HepG2 (cell line): Measurements from ENCODE around the gene CLEC16A. TPM values are rescaled to one million over a fixed set of nuclear protein-coding genes. Genes with fewer than 3 reads are reported as not detected.

Experiments
- BORCS8-MEF2B ChIP-seq: sonication (generic); formaldehyde crosslinking; IDR thresholded peaks from 2 replicates; pipeline ENCODE4 v1.8.0; 2022; ENCODE audit warnings: mild to moderate bottlenecking, missing genetic modification reagents
- CSRNP2 ChIP-seq: sonication (generic); formaldehyde crosslinking; conservative IDR thresholded peaks from 2 replicates; pipeline ENCODE4 v1.8.0; 2022; ENCODE audit warnings: low read depth, missing genetic modification reagents
- E2F1 ChIP-seq: sonication (generic); formaldehyde crosslinking; IDR thresholded peaks from 2 replicates; pipeline ENCODE4 v1.5.0; 2020; ENCODE audit warnings: missing genetic modification reagents
- ERF ChIP-seq: IDR thresholded peaks from 2 replicates; pipeline ENCODE4 v1.6.1; 2018; ENCODE audit warnings: missing biosample characterization, missing genetic modification reagents
- GMEB2 ChIP-seq: IDR thresholded peaks from 2 replicates; pipeline ENCODE4 v1.6.1; 2016; ENCODE audit warnings: missing biosample characterization, missing genetic modification reagents, low read depth
- ISL2 ChIP-seq: sonication (generic); formaldehyde crosslinking; IDR thresholded peaks from 2 replicates; pipeline ENCODE4 v1.5.0; 2020; ENCODE audit warnings: missing genetic modification reagents
- KDM6A ChIP-seq: IDR thresholded peaks from 2 replicates; pipeline ENCODE4 v1.6.1; 2016; ENCODE audit warnings: low read depth
- LBX2 ChIP-seq: sonication (generic); formaldehyde crosslinking; IDR thresholded peaks from 2 replicates; pipeline ENCODE4 v1.5.0; 2020; ENCODE audit warnings: missing genetic modification reagents, mild to moderate bottlenecking, borderline replicate concordance
- RFXAP ChIP-seq: sonication (generic); formaldehyde crosslinking; IDR thresholded peaks from 2 replicates; pipeline ENCODE4 v1.4.0; 2020; ENCODE audit warnings: missing genetic modification reagents, borderline replicate concordance
- SOX5 ChIP-seq: IDR thresholded peaks from 2 replicates; pipeline ENCODE4 v1.6.1; 2016; ENCODE audit warnings: borderline replicate concordance
- ZBTB38 ChIP-seq: sonication (generic); formaldehyde crosslinking; IDR thresholded peaks from 2 replicates; pipeline ENCODE4 v1.5.1; 2020; ENCODE audit warnings: mild to moderate bottlenecking, missing genetic modification reagents
- ZKSCAN5 ChIP-seq: sonication (generic); formaldehyde crosslinking; IDR thresholded peaks from 2 replicates; pipeline ENCODE4 v1.5.1; 2020; ENCODE audit warnings: mild to moderate bottlenecking, missing genetic modification reagents
- ZNF180 ChIP-seq: sonication (generic); formaldehyde crosslinking; IDR thresholded peaks from 2 replicates; pipeline ENCODE4 v1.4.0; 2020; ENCODE audit warnings: low read depth, missing genetic modification reagents, borderline replicate concordance
- ZNF354B ChIP-seq: sonication (generic); formaldehyde crosslinking; IDR thresholded peaks from 2 replicates; pipeline ENCODE4 v1.8.0; 2022; ENCODE audit warnings: mild to moderate bottlenecking, missing genetic modification reagents
- ZNF501 ChIP-seq: sonication (generic); formaldehyde crosslinking; IDR thresholded peaks from 2 replicates; pipeline ENCODE4 v1.5.1; 2020; ENCODE audit warnings: mild to moderate bottlenecking, moderate library complexity, missing genetic modification reagents
- ZNF503 ChIP-seq: sonication (generic); formaldehyde crosslinking; IDR thresholded peaks from 2 replicates; pipeline ENCODE4 v1.4.0; 2020; ENCODE audit warnings: missing genetic modification reagents
- ZNF562 ChIP-seq: sonication (generic); formaldehyde crosslinking; IDR thresholded peaks from 2 replicates; pipeline ENCODE4 v1.8.0; 2022; ENCODE audit warnings: missing genetic modification reagents, borderline replicate concordance
- ZNF605 ChIP-seq: sonication (generic); formaldehyde crosslinking; IDR thresholded peaks from 2 replicates; pipeline ENCODE4 v1.8.0; 2022; ENCODE audit warnings: mild to moderate bottlenecking, missing genetic modification reagents
- ZNF749 ChIP-seq: sonication (generic); formaldehyde crosslinking; IDR thresholded peaks from 2 replicates; pipeline ENCODE4 v1.8.0; 2022; ENCODE audit warnings: mild to moderate bottlenecking, missing genetic modification reagents, moderate library complexity, borderline replicate concordance
- polyA plus RNA-seq, 8 experiments: library from polyadenylated mRNA; depleted of rRNA in 3 of 8; stranded (reverse) in 7 of 8; unstranded in 1 of 8; fragments of >200 nt; fragmentation: Illumina TruSeq in 4 of 8; extraction: Trizol in 4 of 8; gene quantifications; 2 replicates each; pipeline versions ENCODE4 v1.2.1 to v1.2.3, GENCODE V29; 2011 to 2016; ENCODE audit warnings: low read depth in 4 of 8, missing spikeins in 1 of 8, mixed read lengths in 1 of 8; ENCODE audit not compliant: insufficient read depth in 1 of 8
- total RNA-seq, 5 experiments: library from RNA; depleted of rRNA; stranded (reverse); fragments of >200 nt; fragmentation: Illumina TruSeq; extraction: Trizol; gene quantifications; 2 replicates each; pipeline ENCODE4 v1.2.3, GENCODE V29; 2016; ENCODE audit warnings: low read depth in 1 of 5
- TF ChIP-seq, protein P1 (sequence below): sonication (generic); IDR thresholded peaks from 2 replicates; pipeline ENCODE4 v1.6.1; 2016; ENCODE audit warnings: low read depth, borderline replicate concordance
- TF ChIP-seq, protein P2 (sequence below): sonication (generic); formaldehyde crosslinking; IDR thresholded peaks from 2 replicates; pipeline ENCODE4 v1.9.0; 2021; ENCODE audit warnings: missing genetic modification reagents, borderline replicate concordance

The CLEC16A gene
- total and polyA plus RNA-seq, 2 of the 13 experiments (the other 11 are each of a cell fraction or from before 2014, with no cell fraction given): 8.5 to 10.3 TPM

DNA sequence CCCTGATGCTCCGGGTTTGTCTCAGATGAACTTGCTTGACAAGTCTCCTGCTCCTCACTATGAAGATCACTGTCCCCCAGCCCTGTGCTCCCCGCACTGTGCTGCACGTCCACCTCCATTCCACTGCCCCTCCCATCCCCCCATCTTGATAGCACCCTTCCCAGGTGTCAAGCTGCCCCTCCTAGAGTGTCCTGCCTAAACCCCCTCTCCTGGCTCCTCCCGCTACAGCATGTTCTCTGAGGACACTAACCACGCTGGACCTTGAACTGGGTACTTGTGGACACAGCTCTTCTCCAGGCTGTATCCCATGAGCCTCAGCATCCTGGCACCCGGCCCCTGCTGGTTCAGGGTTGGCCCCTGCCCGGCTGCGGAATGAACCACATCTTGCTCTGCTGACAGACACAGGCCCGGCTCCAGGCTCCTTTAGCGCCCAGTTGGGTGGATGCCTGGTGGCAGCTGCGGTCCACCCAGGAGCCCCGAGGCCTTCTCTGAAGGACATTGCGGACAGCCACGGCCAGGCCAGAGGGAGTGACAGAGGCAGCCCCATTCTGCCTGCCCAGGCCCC lies 20.6 kb upstream of the CLEC16A start (continued):
- TF ChIP-seq, protein P1, sequence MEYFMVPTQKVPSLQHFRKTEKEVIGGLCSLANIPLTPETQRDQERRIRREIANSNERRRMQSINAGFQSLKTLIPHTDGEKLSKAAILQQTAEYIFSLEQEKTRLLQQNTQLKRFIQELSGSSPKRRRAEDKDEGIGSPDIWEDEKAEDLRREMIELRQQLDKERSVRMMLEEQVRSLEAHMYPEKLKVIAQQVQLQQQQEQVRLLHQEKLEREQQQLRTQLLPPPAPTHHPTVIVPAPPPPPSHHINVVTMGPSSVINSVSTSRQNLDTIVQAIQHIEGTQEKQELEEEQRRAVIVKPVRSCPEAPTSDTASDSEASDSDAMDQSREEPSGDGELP: peak; percentile 80; the same call in 1 of the 2 replicates
- TF ChIP-seq ZNF501 (CRISPR knock-in tag) (peak; percentile 82; the same call in 1 of the 2 replicates), CSRNP2 (CRISPR knock-in tag) (no peak), KDM6A (peak; percentile 79), ISL2 (CRISPR knock-in tag) (no peak), ZKSCAN5 (CRISPR knock-in tag) (no peak), BORCS8-MEF2B (CRISPR knock-in tag) (peak; percentile 67), ZNF605 (CRISPR knock-in tag) (peak; percentile 33; the same call in 1 of the 2 replicates), E2F1 (CRISPR knock-in tag) (no peak), ZNF562 (CRISPR knock-in tag) (no peak), ZNF749 (CRISPR knock-in tag) (no peak), ZNF503 (CRISPR knock-in tag) (no peak), LBX2 (CRISPR knock-in tag) (no peak), ZNF180 (CRISPR knock-in tag) (no peak), ZBTB38 (CRISPR knock-in tag) (peak; percentile 42; the same call in 1 of the 2 replicates), SOX5 (CRISPR knock-in tag) (peak; percentile 54; the same call in 1 of the 2 replicates), GMEB2 (CRISPR knock-in tag) (no peak), ZNF354B (CRISPR knock-in tag) (no peak), RFXAP (CRISPR knock-in tag) (no peak; the same call in 1 of the 2 replicates), ERF (CRISPR knock-in tag) (no peak)
- TF ChIP-seq, protein P2, sequence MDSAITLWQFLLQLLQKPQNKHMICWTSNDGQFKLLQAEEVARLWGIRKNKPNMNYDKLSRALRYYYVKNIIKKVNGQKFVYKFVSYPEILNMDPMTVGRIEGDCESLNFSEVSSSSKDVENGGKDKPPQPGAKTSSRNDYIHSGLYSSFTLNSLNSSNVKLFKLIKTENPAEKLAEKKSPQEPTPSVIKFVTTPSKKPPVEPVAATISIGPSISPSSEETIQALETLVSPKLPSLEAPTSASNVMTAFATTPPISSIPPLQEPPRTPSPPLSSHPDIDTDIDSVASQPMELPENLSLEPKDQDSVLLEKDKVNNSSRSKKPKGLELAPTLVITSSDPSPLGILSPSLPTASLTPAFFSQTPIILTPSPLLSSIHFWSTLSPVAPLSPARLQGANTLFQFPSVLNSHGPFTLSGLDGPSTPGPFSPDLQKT (CRISPR knock-in tag): no peak
